Mesodermal cell (in vitro differentiated cells): Measurements from ENCODE around the gene LMO7.

Experiments
- H3K27ac ChIP-seq: 2 replicates; pipeline ENCODE4 v1.7.0; 2013; ENCODE audit warnings: mild to moderate bottlenecking, low read depth, low read length, moderate library complexity; ENCODE audit not compliant: severe bottlenecking
- H3K36me3 ChIP-seq: 2 replicates; pipeline ENCODE4 v1.7.1; 2013; ENCODE audit warnings: mild to moderate bottlenecking, low read length, moderate library complexity; ENCODE audit not compliant: control insufficient read depth, insufficient read depth
- H3K4me1 ChIP-seq: one replicate; pipeline ENCODE4 v1.7.1; 2013; ENCODE audit warnings: mild to moderate bottlenecking, low read length; ENCODE audit not compliant: insufficient read depth, control insufficient read depth, poor library complexity, severe bottlenecking
- H3K4me3 ChIP-seq: 2 replicates; pipeline ENCODE4 v1.7.0; 2013; ENCODE audit warnings: low read length, control low read depth, mild to moderate bottlenecking; ENCODE audit not compliant: insufficient read depth, poor library complexity, severe bottlenecking; ENCODE audit errors: extremely low read depth
- H3K9me3 ChIP-seq: 2 replicates; pipeline ENCODE4 v1.7.1; 2013; ENCODE audit warnings: mild to moderate bottlenecking, low read length, moderate library complexity; ENCODE audit not compliant: control insufficient read depth
- WGBS, 2 experiments: methylation state at CpG; one replicate each; pipeline ENCODE4 v1.1.5; 2013; ENCODE audit warnings: missing lambda C conversion rate in 2 of 2; ENCODE audit not compliant: insufficient coverage in 2 of 2; 5-methylcytosine and 5-hydroxymethylcytosine counted together

LMO7 gene

DNA sequence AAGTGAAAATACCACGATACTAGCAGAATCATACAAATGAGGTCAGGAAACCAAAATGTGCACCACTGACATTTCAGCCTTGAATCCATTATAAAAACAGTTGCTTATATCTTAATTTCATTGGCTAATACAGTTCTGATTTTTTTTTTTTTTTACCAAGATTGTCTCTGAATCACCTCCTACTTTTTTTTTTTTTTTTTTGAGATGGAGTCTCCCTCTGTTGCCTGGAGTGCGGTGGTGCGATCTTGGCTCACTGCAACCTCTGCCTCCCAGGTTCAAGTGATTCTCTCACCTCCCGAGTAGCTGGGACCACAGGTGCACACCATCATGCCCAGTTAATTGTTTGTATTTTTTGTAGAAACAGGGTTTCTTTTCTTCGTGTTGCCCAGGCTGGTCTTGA lies 270.2 kb downstream of the LMO7 start:
- Histone ChIP-seq H3K4me1 (no peaks in the 10 kb centered on the region), H3K27ac (no peak overlapping the region), H3K9me3 (no peaks in the 10 kb centered on the region), H3K36me3 (no peaks in the 10 kb centered on the region), H3K4me3 (no peak overlapping the region)
- WGBS, 2 experiments = 80 to 97% methylated on average over 1 to 4 of the region's 5 CpGs

DNA sequence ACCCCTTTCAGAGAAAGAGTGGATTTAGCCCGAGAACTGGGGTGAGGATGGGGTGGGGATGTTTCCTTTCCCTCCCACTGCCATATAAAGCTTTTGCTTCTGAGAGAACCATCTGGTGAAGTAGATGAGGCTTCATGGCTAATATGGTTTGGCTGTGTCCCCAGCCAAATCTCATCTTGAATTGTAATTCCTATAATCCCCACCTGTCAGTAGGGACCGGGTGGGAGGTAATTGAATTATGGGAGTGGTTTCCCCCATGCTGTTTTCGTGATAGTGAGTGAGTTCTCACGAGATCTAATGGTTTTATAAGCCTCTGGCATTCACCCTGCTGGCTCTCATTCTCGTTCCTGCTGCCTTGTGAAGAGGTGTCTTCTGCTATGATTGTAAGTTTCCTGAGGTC lies 270.9 kb downstream of the LMO7 start:
- Histone ChIP-seq H3K9me3 (no peaks in the 10 kb centered on the region), H3K36me3 (no peaks in the 10 kb centered on the region), H3K4me3 (no peak overlapping the region), H3K4me1 (no peaks in the 10 kb centered on the region), H3K27ac (no peak overlapping the region)
- WGBS, 2 experiments = 50 to 57% methylated on average over 2 of the region's 5 CpGs

DNA sequence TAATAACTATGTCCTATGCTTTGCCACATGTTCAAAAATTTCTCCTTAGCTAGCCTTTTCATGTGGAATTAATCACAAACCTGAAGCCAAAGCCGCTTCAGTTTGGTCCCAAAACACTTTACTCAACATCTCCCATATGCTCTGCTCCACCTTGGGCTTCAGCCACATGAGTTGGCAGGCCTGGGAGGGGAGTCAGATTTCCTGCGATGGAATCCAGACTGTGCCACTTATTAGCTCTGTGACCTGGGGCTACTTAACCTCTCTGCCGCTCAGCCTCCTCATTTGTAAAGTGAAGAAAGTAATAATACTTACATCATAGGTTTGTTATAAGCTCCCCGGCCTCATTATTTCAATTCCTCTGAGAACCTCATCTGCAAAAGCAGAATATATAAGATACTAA lies 272.0 kb downstream of the LMO7 start:
- no CpG with 5 or more reads among the region's 4 CpGs for WGBS, 2 experiments
- Histone ChIP-seq H3K4me3 (no peak overlapping the region), H3K9me3 (no peaks in the 10 kb centered on the region), H3K36me3 (no peaks in the 10 kb centered on the region), H3K4me1 (no peaks in the 10 kb centered on the region), H3K27ac (no peak overlapping the region)
